ENCODE measurements around the gene BMAL1. TPM values are rescaled to one million over a fixed set of nuclear protein-coding genes. Genes with fewer than 3 reads are reported as not detected.

Gene BMAL1
- total and polyA plus RNA-seq, 2 donors (not counting 1 experiment from before 2014, with no cell fraction given): 10.7 to 11.2 TPM

- TF ChIP-seq CTCF (conservative IDR thresholded peaks at IDR 0.05 in 1 of 2, IDR thresholded peaks at IDR 0.05 in 1 of 2; ENCODE audit: low read depth in 1 of 2, low read length in 2 of 2) (no peak), EZH2 (IDR thresholded peaks at IDR 0.05; ENCODE audit: low read length, missing control alignments) (no peak)
- H3K27ac ChIP-seq (ENCODE audit: insufficient read depth, low read length): no peak overlapping the region
- peak; percentile 39 to 43 for DNase-seq (ENCODE audit: low read depth in 2 of 2)
- no peak overlapping the region for H3K9ac ChIP-seq (ENCODE audit: insufficient read depth, low read length)
- H3K36me3 ChIP-seq (ENCODE audit: control insufficient read depth, insufficient read depth, low read length): no peaks in the 10 kb centered on the region
- no peaks in the 10 kb centered on the region for H4K20me1 ChIP-seq (ENCODE audit: control insufficient read depth, extremely low read depth, insufficient read depth, low read length)
- H2AFZ ChIP-seq (ENCODE audit: low read length): no peak overlapping the region
- no peak overlapping the region for H3K4me3 ChIP-seq (replicated peaks in 1 of 4; ENCODE audit: control extremely low read depth in 1 of 4, insufficient read depth in 1 of 4, low read depth in 3 of 4, low read length in 4 of 4)
- peaks cover 12% of the 10 kb centered on the region for H3K4me1 ChIP-seq (ENCODE audit: control insufficient read depth, extremely low read depth, insufficient read depth, low read length)
- H3K4me2 ChIP-seq (ENCODE audit: extremely low read depth, insufficient read depth, low read length): no peak overlapping the region
- H3K9me3 ChIP-seq (ENCODE audit: control insufficient read depth, insufficient read depth, low read depth, low read length): no peaks in the 10 kb centered on the region
- H3K79me2 ChIP-seq (ENCODE audit: control insufficient read depth, insufficient read depth, low read length): peaks cover 8% of the 10 kb centered on the region
- no peaks in the 10 kb centered on the region for H3K27me3 ChIP-seq (ENCODE audit: control insufficient read depth, insufficient read depth, low read length)
Observed at GRCh38 chr11:13289081-13289480, 11.5 kb downstream of the BMAL1 start.

GRCh38 chr11:13290221-13290980, 12.8 kb downstream of the BMAL1 start:
- Histone ChIP-seq H3K9me3 (ENCODE audit: control insufficient read depth, insufficient read depth, low read depth, low read length) (no peaks in the 10 kb centered on the region), H3K4me3 (replicated peaks in 1 of 4; ENCODE audit: control extremely low read depth in 1 of 4, insufficient read depth in 1 of 4, low read depth in 3 of 4, low read length in 4 of 4) (no peak overlapping the region), H3K9ac (ENCODE audit: insufficient read depth, low read length) (no peak overlapping the region), H2AFZ (ENCODE audit: low read length) (no peak overlapping the region), H3K27me3 (ENCODE audit: control insufficient read depth, insufficient read depth, low read length) (no peaks in the 10 kb centered on the region), H3K79me2 (ENCODE audit: control insufficient read depth, insufficient read depth, low read length) (peaks cover 3% of the 10 kb centered on the region), H3K4me2 (ENCODE audit: extremely low read depth, insufficient read depth, low read length) (no peak overlapping the region), H3K36me3 (ENCODE audit: control insufficient read depth, insufficient read depth, low read length) (no peaks in the 10 kb centered on the region), H4K20me1 (ENCODE audit: control insufficient read depth, extremely low read depth, insufficient read depth, low read length) (no peaks in the 10 kb centered on the region), H3K4me1 (ENCODE audit: control insufficient read depth, extremely low read depth, insufficient read depth, low read length) (peaks cover 12% of the 10 kb centered on the region), H3K27ac (ENCODE audit: insufficient read depth, low read length) (no peak overlapping the region)
- no peak for TF ChIP-seq EZH2 (IDR thresholded peaks at IDR 0.05; ENCODE audit: low read length, missing control alignments)
- TF ChIP-seq CTCF (conservative IDR thresholded peaks at IDR 0.05 in 1 of 2, IDR thresholded peaks at IDR 0.05 in 1 of 2; ENCODE audit: low read depth in 1 of 2, low read length in 2 of 2): no peak
- no peak for DNase-seq (ENCODE audit: low read depth in 2 of 2)

GRCh38 chr11:13291361-13291760, 13.8 kb downstream of the BMAL1 start:
- Histone ChIP-seq H3K27me3 (ENCODE audit: control insufficient read depth, insufficient read depth, low read length) (no peaks in the 10 kb centered on the region), H3K4me1 (ENCODE audit: control insufficient read depth, extremely low read depth, insufficient read depth, low read length) (peaks cover 12% of the 10 kb centered on the region), H2AFZ (ENCODE audit: low read length) (no peak overlapping the region), H3K79me2 (ENCODE audit: control insufficient read depth, insufficient read depth, low read length) (peaks cover 3% of the 10 kb centered on the region), H3K27ac (ENCODE audit: insufficient read depth, low read length) (no peak overlapping the region), H4K20me1 (ENCODE audit: control insufficient read depth, extremely low read depth, insufficient read depth, low read length) (no peaks in the 10 kb centered on the region), H3K36me3 (ENCODE audit: control insufficient read depth, insufficient read depth, low read length) (no peaks in the 10 kb centered on the region), H3K9me3 (ENCODE audit: control insufficient read depth, insufficient read depth, low read depth, low read length) (no peaks in the 10 kb centered on the region), H3K9ac (ENCODE audit: insufficient read depth, low read length) (no peak overlapping the region), H3K4me3 (replicated peaks in 1 of 4; ENCODE audit: control extremely low read depth in 1 of 4, insufficient read depth in 1 of 4, low read depth in 3 of 4, low read length in 4 of 4) (no peak overlapping the region), H3K4me2 (ENCODE audit: extremely low read depth, insufficient read depth, low read length) (no peak overlapping the region)
- TF ChIP-seq CTCF (conservative IDR thresholded peaks at IDR 0.05 in 1 of 2, IDR thresholded peaks at IDR 0.05 in 1 of 2; ENCODE audit: low read depth in 1 of 2, low read length in 2 of 2): no peak
- no peak for TF ChIP-seq EZH2 (IDR thresholded peaks at IDR 0.05; ENCODE audit: low read length, missing control alignments)
- no peak for DNase-seq (ENCODE audit: low read depth in 2 of 2)

All from fibroblast of lung (primary cell).